GM12891 (cell line): Measurements from ENCODE around the gene RWDD2A. TPM values are rescaled to one million over a fixed set of nuclear protein-coding genes. Genes with fewer than 3 reads are reported as not detected.

Experiments used
- DNase-seq: peaks from one replicate; pipeline ENCODE4 v3.0.0; 2011; ENCODE audit warnings: low spot score; ENCODE audit not compliant: insufficient read length
- FAIRE-seq: peaks from 2 replicates; lab custom pipeline; 2011; peaks lifted over from hg19 to GRCh38; lab: Jason Lieb, UNC
- PAX5 ChIP-seq: IDR thresholded peaks from 2 replicates; pipeline ENCODE4 v1.6.1; 2011; ENCODE audit warnings: low read length, moderate library complexity, mild to moderate bottlenecking; ENCODE audit not compliant: insufficient read depth, severe bottlenecking
- POLR2A ChIP-seq: IDR thresholded peaks from 2 replicates; pipeline ENCODE4 v1.6.1; 2011; ENCODE audit warnings: low read depth, low read length, control low read depth
- POLR2AphosphoS5 ChIP-seq: IDR thresholded peaks from 2 replicates; pipeline ENCODE4 v1.6.1; 2011; ENCODE audit warnings: low read depth, low read length, control low read depth
- POU2F2 ChIP-seq: IDR thresholded peaks from 2 replicates; pipeline ENCODE4 v1.6.1; 2011; ENCODE audit warnings: low read depth, mild to moderate bottlenecking, control low read depth, low read length, moderate library complexity
- SPI1 ChIP-seq: IDR thresholded peaks from 2 replicates; pipeline ENCODE4 v1.6.1; 2011; ENCODE audit warnings: low read depth, low read length, control low read depth
- TAF1 ChIP-seq: IDR thresholded peaks from 2 replicates; pipeline ENCODE4 v1.6.1; 2011; ENCODE audit warnings: low read depth, low read length, control low read depth
- polyA plus RNA-seq: library from polyadenylated mRNA; unstranded; fragments of >200 nt; gene quantifications from one replicate; pipeline ENCODE4 v1.2.1, GENCODE V29; 2012; ENCODE audit warnings: low read depth, missing spikeins, inconsistent platforms; ENCODE audit not compliant: missing spikeins

RWDD2A gene
- 2.8 TPM for polyA plus RNA-seq

DNA sequence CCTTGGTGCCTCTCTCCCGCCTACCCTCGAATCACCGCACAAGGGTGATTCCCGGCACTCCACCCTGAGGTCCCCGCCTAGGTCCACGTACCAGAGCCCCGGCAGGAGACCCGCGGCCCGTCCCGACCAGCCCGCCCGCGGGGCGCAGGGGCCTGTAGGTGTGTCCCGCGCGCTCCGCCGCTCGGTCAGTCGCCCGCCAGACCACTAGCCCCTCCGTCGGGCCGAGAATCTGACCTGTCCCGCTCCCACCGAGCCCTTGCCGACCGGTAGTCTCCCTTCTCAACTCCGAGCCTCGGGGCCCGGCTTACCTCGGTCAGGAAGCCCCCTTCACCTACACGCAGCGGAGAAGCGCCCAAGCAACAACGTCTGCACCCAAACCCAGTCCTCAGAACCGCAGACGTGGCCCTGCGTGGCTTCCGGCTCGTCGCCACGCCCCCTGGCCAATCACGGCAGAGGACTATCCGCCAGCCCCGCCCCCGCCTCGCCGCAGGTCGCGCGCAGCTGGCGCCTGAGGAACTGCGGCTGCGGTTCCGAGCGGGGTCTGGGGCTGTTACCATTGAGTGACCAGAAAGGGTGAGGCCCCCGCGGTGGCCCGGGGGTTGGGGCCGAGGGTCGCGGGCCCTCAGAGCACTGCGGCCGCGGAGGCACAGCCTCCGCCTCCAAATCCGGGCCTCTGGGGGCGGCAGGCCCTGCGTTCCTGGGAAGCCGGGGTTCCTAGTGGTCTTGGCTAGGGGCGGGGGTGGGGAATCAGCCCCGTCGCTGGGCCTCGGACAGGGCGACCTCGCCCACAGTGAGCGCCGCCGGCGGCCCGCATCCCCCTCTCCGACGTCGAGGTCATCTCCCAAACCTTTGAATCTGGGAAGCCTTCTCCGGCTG is at the start of gene RWDD2A, which contains the start of gene PGM3:
TSS of gene RWDD2A (plus strand) at position 487 of the 876 bp plus-strand sequence. CDS start 1,095 bp downstream, outside the sequence.
TSS of gene PGM3 (minus strand) at position 395 of the 876 bp plus-strand sequence. CDS start 2,253 bp downstream, outside the sequence.
- peak; percentile 98 for DNase-seq
- TF ChIP-seq POLR2AphosphoS5, result peak; percentile 80
- no peak for TF ChIP-seq PAX5
- TF ChIP-seq POU2F2, result no peak
- TF ChIP-seq POLR2A, result peak; percentile 77
- TF ChIP-seq SPI1, result peak; percentile 45
- TF ChIP-seq TAF1, result peak; percentile 71
- FAIRE-seq, result peak; percentile 98

DNA sequence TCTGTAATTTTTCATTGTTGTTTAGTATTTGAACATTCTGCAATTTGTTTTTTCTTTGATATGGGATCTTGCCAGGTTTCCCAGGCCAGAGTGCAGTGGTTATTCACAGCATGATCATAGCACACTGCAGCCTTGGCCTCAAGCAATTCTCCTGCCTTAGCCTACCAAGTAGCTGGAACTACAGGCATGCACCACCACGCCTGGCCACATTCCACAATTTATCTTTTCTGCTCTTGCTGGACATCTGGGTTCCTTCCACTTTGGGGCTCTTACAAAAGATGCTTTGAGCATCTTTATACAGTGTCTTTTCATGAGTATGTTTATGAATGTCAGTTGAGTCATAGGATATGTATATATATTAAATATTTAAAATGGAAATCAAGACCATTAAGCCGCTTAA is 42.0 kb upstream of the RWDD2A start:
- FAIRE-seq (no peak), DNase-seq (no peak)
- TF ChIP-seq POLR2AphosphoS5, result no peak

DNA sequence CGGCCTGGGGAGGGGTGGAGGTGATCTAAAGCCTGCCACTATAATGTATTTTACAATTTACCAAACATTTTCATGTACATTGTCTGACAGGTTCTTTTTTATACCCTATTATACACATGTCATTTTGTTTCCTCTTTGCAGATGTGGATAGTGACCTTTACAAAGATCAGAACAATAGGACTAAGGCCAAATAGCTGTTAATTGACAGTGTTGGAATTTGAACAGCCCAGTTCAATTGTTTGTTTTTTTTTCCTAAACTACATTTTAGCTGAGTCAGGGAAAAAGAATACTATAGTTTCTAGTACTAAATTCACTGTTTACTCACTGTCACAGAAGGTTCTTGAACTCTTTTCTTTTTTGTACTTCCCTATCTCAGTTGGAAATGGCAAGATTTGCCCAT is 40.2 kb upstream of the RWDD2A start:
- DNase-seq (no peak), FAIRE-seq (no peak)
- TF ChIP-seq PAX5 (no peak), TAF1 (no peak), POLR2A (no peak)

DNA sequence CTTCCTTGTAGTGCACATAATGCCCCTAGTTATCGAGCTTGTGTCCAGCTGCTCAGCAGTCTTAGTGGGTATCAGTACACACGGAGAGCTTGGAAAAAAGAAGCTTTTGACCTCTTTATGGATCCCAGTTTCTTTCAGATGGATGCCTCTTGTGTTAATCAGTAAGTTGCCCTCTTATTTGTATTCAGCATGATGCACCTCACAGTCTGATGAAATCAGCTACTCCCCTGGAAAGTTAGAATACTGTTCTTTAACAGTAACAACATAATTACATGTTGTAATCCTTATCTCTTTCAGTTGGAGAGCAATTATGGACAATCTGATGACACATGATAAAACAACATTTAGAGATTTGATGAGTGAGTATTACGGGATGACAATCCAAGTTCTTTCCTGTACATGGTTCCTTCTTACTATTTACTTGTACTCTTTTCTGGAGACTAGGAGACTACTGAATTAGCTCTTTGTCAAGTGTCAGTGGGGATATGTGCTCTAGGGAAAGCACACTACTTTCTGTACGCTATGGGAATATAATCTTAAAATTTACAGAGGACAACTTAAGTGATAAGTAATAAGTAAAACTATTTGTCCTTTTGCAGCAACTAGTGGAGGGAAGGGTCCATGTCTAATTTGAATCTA is 39.2 kb upstream of the RWDD2A start:
- DNase-seq, result no peak
- no peak for FAIRE-seq
- TF ChIP-seq POU2F2 (no peak), SPI1 (no peak), PAX5 (no peak), TAF1 (no peak), POLR2AphosphoS5 (no peak), POLR2A (no peak)

DNA sequence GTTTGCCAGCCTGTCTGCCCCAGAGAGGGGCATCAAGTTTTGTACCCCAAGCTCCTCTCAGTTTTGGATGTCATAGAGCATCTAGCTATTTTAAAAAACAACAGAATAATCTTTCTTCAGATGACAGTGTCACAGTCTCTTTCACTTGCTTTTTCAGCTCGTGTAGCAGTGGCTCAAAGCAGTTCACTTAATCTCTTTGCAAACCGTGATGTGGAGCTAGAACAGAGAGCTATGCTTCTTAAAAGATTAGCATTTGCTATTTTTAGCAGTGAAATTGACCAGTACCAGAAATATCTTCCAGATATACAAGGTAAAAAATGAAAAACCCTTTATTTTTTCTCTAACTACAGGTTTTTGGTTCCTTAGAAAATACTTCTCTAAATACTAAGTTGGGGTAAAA is 37.4 kb upstream of the RWDD2A start:
- no peak for FAIRE-seq
- DNase-seq, result no peak
- TF ChIP-seq PAX5 (no peak), POLR2A (no peak), POU2F2 (no peak), SPI1 (no peak), POLR2AphosphoS5 (no peak), TAF1 (no peak)

DNA sequence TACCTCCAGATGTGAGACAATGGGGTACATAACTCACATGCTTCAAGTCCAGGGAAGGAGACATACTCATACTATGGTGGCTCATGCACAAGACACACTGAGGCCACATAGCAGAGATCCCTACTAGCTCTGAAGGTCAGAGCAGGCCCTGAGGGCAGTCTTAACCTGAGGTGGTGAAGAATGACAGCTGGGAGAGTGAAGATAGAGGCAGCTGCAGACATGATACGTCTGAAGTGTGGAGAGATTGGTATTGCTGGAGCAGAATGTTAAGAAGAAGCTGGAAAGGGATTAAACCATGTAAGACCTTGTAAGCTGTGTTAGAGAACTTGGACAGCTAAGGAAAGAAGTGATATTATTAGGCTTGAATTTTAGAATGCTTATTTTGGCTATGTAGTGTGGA is 33.0 kb upstream of the RWDD2A start:
- DNase-seq (no peak), FAIRE-seq (no peak)
- TF ChIP-seq TAF1 (no peak), POLR2AphosphoS5 (no peak), PAX5 (no peak), SPI1 (no peak), POLR2A (no peak), POU2F2 (no peak)

DNA sequence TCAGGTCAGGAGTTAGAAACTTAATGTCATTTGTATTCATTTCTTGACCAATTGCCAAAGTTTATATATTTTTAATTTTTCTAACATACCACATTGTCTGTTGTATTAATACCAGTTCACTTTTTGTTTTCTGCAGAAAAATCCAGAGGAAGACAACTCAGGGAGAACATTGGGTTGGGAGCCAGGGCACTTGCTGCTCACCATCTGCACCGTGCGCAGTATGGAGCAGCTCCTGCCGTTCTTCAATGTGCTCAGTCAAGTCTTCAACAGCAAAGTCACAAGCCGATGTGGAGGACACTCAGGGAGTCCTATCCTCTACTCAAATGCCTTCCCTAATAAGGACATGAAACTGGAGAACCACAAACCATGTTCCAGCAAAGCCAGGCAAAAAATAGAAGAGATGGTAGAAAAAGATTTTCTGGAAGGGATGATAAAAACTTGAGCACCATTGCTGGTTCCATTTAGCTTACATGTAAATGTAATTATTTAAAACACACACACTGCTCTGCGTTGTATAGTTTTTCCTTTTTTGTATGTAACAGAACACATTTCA is 25.4 kb upstream of the RWDD2A start:
- DNase-seq (no peak), FAIRE-seq (no peak)
- TF ChIP-seq POU2F2, result no peak
- TF ChIP-seq SPI1, result no peak
- TF ChIP-seq POLR2AphosphoS5, result no peak
- TF ChIP-seq PAX5, result no peak
- TF ChIP-seq TAF1, result no peak
- TF ChIP-seq POLR2A, result no peak

DNA sequence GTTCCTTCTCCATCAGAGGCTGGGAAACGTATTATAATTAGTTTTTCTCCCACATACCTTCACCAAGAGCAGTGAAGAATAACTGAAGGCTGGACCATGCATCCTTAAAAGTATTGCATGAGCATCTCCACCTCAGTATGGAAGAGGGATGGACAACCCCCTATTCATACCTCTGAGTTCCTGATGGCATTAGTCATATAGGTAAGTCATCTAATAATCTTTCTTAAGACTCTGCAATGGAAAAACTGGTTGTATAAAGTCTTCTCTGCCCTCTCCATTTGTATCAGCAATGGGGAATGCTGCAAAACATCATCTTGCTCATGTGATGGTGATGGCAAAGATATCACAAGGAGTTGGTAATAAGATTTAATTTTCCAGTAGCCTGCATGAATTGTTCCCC is 24.6 kb upstream of the RWDD2A start:
- no peak for TF ChIP-seq PAX5
- no peak for TF ChIP-seq SPI1
- TF ChIP-seq POLR2AphosphoS5, result no peak
- TF ChIP-seq POU2F2, result no peak
- no peak for TF ChIP-seq TAF1
- TF ChIP-seq POLR2A, result no peak
- DNase-seq, result no peak
- FAIRE-seq, result no peak

DNA sequence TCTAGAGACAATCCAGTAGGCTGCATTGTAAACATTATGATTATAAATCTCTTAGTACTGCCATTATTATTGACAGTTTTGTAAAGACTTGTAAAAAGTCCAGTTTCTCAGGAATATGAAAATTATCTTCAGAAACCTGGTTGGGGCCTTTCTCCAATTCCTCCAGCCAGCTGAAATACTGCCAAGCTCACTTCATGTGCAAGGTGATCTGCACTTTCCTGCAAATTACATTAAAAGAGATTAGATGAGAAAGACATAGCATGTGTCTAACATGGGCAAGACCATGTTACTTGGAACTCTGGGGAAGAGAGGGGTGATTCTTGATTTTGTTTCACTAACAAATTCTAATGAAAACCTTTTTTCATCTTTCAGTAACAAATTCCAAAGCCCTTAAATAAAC is 24.1 kb upstream of the RWDD2A start:
- no peak for FAIRE-seq
- DNase-seq, result no peak
- no peak for TF ChIP-seq POLR2AphosphoS5
- no peak for TF ChIP-seq POU2F2
- no peak for TF ChIP-seq SPI1
- TF ChIP-seq POLR2A, result no peak

DNA sequence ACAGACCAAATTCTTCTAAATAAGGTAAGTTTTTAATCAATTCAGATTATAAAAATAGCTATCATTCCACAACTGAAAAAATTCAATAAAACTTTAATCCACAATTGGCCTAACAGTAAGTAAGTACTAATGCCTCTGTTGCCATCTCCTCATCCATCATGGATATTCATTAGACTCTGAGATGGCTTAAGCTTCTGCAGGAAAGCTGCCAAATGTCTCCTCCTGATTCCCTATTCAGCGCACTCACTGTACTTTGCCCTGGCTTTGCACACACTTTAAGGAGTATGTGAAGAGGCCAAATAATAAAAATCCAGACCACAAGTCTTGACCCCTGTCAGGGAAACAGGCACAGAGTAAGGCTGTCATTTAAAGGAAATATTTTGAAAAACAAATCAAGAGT is 23.6 kb upstream of the RWDD2A start:
- DNase-seq, result no peak
- FAIRE-seq, result no peak
- TF ChIP-seq POU2F2, result no peak

DNA sequence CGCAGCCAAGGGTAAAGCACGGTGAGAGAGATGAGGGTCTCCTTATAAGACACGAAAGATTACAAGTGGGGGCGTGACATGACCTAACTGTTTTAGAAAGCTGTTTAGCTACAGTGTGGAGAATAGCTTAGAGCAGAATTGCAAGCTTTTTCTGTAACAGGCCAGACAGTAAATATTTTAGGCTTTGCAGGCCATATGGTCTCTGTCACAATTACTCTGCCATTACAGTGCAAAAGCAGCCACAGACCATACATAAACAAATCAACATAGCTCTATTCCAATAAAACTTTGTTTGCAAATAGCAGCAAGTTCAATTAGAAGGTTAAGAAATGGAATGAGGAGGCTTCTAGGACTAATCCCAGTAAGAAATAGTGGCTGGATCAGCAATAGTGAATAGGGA is 16.9 kb upstream of the RWDD2A start:
- TF ChIP-seq POLR2AphosphoS5 (no peak), POU2F2 (no peak), SPI1 (no peak), TAF1 (no peak), PAX5 (no peak)
- no peak for FAIRE-seq
- no peak for DNase-seq
